Fibroblast of villous mesenchyme (primary cell): ENCODE data around the gene ZCCHC24. TPM values are rescaled to one million over a fixed set of nuclear protein-coding genes. Genes with fewer than 3 reads are reported as not detected.
A peak's percentile ranks its signal among the peaks of the same experiment; 100 is the strongest.

ENCODE experiments used
- DNase-seq: peaks from one replicate; pipeline ENCODE4 v3.0.0-alpha.2; 2010; ENCODE audit warnings: low read depth
- H3K4me3 ChIP-seq: 2 replicates; pipeline ENCODE4 v1.5.1; 2011; ENCODE audit warnings: low read depth, mild to moderate bottlenecking, low read length
- CTCF ChIP-seq: IDR thresholded peaks from 2 replicates; pipeline ENCODE4 v1.5.1; 2012; ENCODE audit warnings: low read depth, mild to moderate bottlenecking, low read length; ENCODE audit not compliant: insufficient read depth
- total RNA-seq: library from RNA; depleted of rRNA; stranded (reverse); fragments of >200 nt; gene quantifications from 2 replicates; pipeline ENCODE4 v1.2.3, GENCODE V29; 2012

The ZCCHC24 gene
- total RNA-seq, 1 donor = 36.7 TPM

DNA sequence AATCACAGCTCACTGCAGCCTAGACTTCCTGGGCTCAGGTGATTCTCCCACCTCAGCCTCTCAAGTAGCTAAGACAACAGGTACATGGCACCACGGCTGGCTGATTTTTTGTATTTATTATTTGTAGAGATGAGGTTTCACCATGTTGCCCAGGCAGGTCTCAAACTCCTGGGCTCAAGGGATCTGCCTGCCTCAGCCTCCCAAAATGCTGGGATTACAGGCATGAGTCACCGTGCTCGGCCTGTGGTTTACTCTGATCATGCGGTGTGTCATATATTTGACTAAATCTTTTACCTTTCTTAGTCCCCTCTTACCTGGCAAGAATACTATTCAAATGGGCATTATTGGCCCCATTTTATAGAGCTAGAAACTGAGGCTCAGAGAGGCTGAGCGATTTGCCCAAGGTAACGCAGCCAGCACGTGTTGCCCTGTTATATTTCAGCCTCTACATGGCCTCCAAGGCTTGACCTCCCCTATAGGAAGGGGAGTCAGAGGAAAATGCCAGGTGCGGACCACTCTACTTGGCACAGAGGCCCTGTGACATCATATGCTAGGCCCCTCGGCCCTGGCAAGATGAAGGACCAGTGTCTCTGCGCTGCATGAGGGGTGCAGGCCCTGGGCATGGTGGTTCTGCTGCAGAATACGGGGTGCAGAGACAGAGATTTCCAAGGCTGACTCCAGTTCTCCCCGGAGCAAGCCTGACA is 8.2 kb downstream of the ZCCHC24 start:
- no peak for DNase-seq
- no peak for TF ChIP-seq CTCF
- no peak overlapping the region for H3K4me3 ChIP-seq

DNA sequence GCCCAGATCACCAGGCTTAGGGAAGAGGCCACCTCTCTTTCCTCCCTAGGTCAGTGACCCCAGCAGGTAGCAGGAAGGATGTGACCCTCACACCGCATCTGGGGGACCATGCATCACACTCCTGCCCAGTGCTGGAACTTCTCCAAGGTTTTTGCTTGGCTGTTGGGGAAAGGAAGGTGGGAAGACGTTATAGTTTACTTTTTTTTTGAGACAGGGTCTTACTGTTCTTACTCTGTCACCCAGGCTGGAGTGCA is 8.6 kb downstream of the ZCCHC24 start:
- no peak overlapping the region for H3K4me3 ChIP-seq
- DNase-seq = no peak
- TF ChIP-seq CTCF = no peak

- H3K4me3 ChIP-seq = no peak overlapping the region
- no peak for DNase-seq
- TF ChIP-seq CTCF = no peak
Measured at GRCh38 chr10:79436066-79436849, 9.2 kb downstream of the ZCCHC24 start.

DNA sequence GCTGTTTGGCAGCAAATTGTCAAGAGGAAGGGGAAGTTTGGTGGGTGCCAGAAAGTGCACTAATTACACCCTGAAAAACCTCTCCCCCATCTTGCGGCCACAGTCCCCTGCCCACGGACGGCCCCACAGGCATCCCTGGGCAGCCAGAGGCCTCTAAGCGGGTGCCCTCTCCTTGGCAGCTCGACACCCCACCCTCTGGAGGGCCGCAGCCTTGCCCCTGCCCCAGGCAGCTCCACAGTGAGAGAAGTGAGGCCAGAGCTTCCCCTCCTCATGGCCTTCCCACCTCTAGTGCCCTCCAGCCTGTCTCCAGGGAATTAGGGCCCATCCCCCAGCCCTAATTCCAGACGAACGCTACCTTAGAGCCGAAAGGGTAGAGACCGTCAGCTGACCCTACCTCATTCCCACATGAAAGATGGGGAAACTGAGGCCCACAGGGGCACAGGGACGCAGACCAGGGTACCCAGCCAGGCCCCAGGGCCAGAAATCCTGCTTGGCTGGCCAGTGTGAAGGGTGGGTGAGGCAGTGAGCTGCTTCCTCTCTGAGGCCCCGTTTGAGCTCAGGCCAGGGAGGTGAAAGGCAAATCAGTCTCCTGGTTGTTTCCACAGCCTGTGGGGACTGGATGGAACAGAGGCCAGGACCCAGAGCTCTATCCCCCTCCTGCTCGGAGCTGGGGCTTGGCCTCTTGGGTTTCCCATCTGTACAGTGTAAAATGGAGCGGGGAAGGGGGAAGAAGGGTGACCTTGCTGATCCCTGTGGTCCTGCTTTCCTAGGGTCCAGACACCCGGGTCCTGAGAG is 10.0 kb downstream of the ZCCHC24 start:
- no peak for TF ChIP-seq CTCF
- H3K4me3 ChIP-seq = no peak overlapping the region

GRCh38 chr10:79434821-79435251 is 10.6 kb downstream of the ZCCHC24 start:
- no peak for TF ChIP-seq CTCF
- DNase-seq = peak; percentile 87
- peak overlapping the region; percentile 24 for H3K4me3 ChIP-seq

More for the DNA sequence above, 10.0 kb downstream of the ZCCHC24 start:
- DNase-seq = peak; percentile 57

DNA sequence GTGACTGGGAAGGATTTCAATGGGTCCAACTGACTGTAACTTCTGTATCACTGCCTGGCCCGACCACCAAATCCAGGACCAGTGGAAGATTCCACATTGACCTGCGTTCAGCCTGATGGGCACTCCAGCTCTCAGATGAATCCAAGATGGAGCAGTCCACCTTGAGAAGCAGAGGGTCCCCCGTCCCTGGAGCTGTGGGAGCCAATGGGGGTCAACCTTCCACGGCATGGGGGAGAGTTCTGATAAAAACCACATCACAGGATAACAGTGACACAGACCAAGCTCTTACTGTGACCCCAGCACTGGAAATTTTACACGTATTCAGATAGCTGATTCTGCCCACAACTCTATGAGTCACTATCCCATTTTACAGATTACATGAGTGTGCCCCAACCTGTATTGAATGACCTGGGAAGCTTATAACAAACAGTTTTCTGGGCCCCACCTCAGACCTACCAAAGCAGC is 11.2 kb downstream of the ZCCHC24 start:
- TF ChIP-seq CTCF = no peak
- H3K4me3 ChIP-seq = no peak overlapping the region
- DNase-seq = peak; percentile 34
